Anterior cingulate cortex (tissue), 58 donors: ENCODE measurements around the gene DOCK4.
"Not testable (repeated sequence)": the region's sequence is repeated elsewhere in the genome, so short reads cannot be mapped to it uniquely, and the experiment has no call there.

Source experiments
- DNase-seq, 58 donors: peaks; one replicate each; lab custom pipeline; 2025; lab: John Stamatoyannopoulos, UW

Gene DOCK4

GRCh38 chr7:111931016-111931517, 275.1 kb downstream of the DOCK4 start:
- DNase-seq = no peak

DNA sequence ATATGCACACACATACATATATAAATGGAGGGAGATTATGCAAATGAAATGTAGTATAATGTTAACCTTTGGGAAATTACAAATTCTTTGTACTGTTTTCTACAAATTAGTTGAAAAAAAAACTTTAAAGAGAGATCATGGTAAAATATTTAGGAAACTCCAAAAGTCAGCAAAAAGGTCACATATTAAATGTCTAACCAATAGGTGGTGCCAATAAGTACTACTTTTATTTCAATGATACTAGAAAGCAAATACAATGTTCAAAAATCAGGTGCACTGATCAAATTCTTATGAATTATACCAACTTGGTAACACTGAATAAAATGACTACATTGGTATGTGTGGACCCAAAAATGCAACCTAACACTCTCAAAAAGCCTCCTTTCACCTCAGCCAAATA, 276.9 kb downstream of the DOCK4 start:
- no peak for DNase-seq

- DNase-seq = no peak
Observed at GRCh38 chr7:111927353-111928019, 278.7 kb downstream of the DOCK4 start.

DNA sequence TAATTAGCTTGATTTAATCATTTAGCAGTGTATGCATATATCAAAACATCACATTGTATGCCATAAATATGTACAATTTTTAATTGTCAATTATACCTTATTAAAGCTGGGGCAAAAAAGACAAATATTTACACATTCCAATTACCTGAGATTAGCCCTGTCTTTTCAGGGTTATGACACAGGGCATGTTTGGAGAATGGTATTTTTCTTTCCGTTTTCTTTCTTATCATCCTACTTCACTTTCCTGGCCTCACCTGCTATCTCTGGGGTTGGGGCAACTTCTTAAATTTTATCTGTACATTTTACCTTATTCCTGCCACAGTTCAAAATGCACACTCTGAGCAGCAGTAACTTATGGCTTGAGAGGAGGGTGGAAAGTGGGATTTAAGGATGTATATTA, 285.9 kb downstream of the DOCK4 start:
- DNase-seq = no peak

- DNase-seq = no peak
Observed at GRCh38 chr7:111919631-111920179, 286.5 kb downstream of the DOCK4 start.

GRCh38 chr7:111919164-111919563, 287.0 kb downstream of the DOCK4 start:
- no peak for DNase-seq

DNA sequence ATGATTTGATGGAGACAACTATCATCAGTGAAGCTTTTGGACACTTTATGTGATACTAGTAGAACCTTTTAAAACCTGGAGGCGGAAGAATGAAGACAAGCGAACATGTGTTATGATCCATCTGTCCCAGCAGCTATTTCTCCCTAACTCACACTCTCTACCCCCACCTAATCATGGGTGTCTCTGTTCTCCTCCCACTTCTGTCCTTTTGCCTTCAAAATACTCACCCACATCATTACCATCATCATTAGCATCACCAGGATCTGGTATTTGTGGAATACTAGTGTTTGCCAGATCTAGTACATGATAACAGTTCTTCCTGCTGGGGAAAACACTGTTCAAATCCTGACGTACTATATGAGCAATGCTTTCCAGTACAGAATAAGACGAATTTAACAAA, 287.7 kb downstream of the DOCK4 start:
- peak in 3 of 58 donors; percentile 7 to 32 (median 13) for DNase-seq

GRCh38 chr7:111917404-111917803, 288.8 kb downstream of the DOCK4 start:
- not testable (repeated sequence) for DNase-seq

DNA sequence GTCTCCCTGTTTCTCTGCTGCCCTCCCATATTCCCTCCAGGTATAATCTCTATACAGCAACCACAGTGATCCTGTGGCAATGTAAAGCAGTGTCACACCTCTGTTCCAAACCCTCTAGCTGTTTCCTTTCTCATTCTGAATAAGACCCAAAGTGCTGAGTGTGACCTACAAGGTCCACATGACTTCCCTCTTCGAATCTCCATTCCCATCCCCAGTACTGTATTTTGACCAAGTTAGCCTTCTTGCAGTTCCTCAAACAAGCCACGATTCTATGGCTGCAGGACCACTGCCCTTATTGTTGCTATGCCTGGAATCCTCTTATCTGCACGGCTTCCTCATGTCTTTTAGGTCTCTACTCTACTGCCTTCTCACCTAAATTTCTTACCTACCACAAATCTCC, 291.9 kb downstream of the DOCK4 start:
- DNase-seq = no peak

DNA sequence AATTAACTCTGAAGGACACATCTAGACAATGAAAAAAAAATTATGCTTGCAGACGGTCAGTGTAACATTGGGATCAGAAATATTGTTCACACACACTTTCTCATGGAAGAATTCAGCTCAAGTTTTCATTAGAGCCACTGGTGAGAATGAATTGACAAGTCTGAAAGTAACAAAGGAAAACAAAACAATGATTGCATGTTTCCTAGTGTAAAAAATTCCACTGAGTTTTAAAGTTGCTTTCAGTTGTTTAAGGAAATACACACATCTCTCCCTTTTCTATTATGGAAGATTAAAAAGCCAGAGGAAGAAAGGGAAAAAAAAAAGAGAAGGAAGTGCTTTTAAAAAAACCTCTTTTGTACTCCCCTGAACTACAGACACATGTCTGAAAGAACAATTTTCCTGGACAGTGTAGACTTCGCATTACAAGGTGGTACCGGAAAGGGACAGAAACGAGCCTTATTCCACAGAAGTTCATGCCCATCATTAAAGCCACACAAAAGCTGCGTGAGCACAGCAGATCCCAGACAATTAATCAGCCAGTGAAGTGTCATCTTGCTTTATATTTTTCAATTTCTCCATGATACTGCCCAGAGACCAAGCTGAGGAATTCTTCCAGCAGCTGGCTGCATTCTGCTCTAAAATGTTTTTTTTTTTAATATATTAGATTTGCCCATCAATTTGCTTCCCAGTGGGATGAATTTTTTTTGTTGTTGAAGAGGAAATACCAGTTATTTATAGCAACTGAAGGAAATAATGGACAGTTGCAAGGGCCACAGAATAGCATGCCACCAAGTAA, 294.8 kb downstream of the DOCK4 start:
- DNase-seq = no peak

DNA sequence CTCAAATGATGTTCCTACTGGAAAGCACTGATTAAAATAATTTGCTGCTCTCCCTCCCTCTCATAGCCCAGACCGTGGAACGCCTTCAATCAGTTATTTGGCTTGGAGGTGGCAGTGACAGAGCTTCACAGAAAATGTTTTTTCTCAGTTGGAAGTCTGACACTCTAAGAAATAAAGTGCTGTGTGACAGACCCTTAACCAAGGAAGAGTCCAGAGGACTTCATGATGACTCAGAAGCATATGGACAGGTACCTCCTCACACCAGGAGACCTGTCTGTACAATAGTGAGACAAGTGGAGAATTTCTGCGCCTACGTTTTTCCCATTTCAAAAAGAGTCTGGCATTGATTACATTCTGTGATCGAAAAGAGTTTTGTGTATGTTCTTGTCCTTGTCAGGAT, 295.5 kb downstream of the DOCK4 start:
- DNase-seq = no peak

DNA sequence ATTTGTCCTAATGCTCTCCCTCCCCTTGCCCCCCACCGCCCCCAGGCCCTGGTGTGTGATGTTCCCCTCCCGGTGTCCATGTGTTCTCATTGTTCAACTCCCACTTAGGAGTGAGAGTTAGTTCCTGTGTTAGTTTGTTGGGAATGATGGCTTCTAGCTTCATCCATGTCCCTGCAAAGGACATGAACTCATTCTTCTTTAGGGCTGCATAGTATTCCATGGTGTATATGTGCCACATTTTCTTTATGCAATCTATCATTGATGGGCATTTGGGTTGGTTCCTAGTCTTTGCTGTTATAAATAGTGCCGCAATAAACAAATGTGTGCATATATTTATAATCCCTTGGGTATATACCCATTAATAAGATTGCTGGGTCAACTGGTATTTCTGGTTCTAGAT, 297.5 kb downstream of the DOCK4 start:
- not testable (repeated sequence) for DNase-seq

- no peak for DNase-seq
Observed at GRCh38 chr7:111903797-111904196, 302.4 kb downstream of the DOCK4 start.

- DNase-seq = no peak
Observed at GRCh38 chr7:111903016-111903415, 303.2 kb downstream of the DOCK4 start.

DNA sequence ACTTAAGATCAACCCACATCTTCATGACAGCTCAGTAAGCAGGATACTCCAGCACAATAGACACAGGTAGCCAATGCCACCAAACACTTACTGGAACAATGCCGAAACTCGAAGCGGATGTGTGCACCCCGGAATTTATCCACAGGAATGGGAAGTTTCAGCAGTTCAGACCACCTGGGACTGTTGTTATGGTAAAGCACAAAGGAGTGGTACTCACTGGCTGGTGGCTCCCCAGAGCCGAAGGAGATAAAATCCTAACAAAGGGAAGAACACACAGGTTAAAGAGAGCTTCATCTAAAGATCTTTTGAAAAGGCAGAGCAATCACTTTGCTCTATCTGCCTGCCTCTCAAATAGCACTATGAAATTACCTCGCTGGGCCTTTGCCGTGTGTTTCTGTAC, 305.9 kb downstream of the DOCK4 start:
- DNase-seq = no peak

- DNase-seq = no peak
Observed at GRCh38 chr7:111895049-111895448, 311.1 kb downstream of the DOCK4 start.

GRCh38 chr7:111894518-111894917, 311.7 kb downstream of the DOCK4 start:
- DNase-seq = no peak

- DNase-seq = no peak
Observed at GRCh38 chr7:111893190-111893589, 313.0 kb downstream of the DOCK4 start.

GRCh38 chr7:111892588-111892987, 313.6 kb downstream of the DOCK4 start:
- no peak for DNase-seq

GRCh38 chr7:111887734-111888133, 318.5 kb downstream of the DOCK4 start:
- DNase-seq = no peak

GRCh38 chr7:111886233-111886632, 320.0 kb downstream of the DOCK4 start:
- DNase-seq = no peak

- DNase-seq = no peak
Observed at GRCh38 chr7:111883241-111883640, 323.0 kb downstream of the DOCK4 start.
